A204.1 (cell line): Measurements from ENCODE around the gene TXNIP.

Source experiments
- FAIRE-seq: peaks from 2 replicates; lab custom pipeline; 2012; peaks lifted over from hg19 to GRCh38; lab: Jason Lieb, UNC

Gene TXNIP

DNA sequence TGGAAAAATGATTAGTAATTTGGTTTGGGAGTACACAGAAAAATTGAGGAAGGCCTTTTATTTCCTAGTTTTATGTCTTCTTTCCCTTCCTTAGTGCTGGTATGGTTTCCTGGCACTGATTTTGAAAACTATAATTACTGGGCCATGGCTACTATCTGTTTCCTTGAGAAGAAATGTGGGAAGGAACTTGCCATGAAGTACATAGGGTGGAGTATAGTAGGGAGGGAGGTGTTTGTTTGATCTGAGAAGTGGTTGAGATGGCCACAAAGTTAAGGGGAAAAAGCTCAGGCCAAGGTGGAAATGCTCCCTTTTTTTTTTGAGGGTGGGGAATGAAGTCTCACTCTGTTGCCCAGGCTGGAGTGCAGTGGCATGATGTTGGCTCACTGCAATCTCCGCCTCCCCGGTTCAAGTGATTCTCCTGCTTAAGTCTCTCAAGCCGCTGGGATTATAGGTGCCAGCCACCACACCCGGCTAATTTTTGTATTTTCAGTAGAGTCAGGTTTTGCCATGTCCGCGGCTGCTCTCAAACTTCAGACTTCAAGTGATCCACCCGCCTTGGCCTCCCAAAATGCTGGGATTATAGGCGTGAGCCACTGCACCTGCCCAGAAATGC is 13.9 kb upstream of the TXNIP start:
- FAIRE-seq: no peak

DNA sequence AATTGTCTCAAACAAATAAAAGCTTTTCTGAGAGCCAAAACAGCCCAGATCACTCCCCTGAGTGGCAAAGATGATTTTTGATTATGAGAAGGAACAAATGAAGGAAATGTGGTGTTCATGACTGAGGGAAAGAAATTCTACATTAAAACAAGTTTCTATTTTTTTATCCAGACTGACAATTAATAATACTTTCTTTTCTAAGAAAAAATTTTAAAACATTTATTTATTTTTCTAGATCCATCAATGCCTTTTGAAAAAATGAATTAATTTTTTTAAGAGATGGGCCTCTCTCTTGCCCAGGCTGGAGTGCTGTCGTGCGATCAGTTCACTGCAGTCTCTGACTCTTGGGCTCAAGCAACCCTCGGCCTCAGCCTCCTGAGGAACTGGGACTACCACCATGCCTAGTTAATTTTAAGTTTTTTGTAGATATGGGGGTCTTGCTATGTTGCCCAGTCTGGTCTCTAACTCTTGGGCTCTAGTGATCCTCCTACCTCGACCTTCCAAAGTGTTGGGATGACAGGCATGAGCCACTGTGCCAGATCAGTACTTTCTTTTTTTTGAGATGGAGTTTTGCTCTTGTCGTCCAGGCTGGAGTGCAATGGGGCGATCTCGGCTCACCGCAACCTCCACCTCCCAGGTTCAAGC is 11.2 kb upstream of the TXNIP start:
- no peak for FAIRE-seq

DNA sequence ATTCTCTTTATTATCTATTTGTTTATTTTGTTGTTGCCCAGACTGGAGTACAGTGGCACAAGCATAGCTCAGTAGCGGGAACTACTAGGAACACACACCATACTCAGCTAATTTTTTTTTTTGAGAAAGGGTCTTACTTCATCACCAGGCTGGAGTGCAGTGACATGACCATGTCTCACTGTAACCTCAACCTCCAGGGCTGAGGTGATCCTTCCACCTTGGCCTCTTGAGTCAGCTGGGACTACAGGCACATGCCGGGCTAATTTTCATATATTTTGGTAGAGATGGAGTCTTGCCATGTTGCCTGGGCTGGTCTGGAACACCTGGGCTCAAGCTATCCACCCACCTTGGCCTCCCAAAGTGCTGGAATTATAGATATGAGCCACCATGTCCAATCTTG is 5.3 kb upstream of the TXNIP start:
- no peak for FAIRE-seq

DNA sequence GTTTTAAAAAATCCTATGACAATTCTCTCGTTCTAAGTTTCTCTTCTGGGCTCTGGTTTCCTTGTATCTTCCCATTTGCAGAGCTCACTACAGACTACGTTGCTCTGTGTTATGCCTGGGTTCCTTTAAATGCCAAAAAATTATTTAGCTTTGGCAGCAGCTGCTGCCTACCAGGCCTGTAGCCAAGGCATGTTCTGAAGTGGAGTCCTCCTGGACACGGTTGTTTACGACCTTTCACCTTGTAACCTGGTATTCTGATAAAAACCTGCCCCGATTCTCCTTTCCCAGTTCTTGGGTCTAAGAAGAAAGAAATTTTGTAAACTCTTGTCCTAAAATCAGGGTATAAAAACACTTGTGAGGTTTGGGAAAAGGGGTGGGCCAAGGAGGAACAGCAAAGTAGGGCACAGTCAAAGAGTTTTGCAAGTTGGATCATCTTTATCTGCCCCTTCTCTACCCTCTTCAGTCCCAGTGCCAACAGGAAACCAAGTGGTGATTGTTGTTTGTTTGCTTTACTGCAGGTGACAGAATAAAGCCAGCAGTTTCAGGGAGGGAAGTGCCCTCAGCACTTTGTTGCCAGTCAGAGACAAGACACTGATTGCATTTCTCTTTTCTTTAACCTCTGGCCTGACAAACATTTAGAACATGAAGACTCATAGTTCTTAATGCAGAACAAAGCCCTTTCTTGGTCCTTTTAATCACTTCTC is 3.1 kb upstream of the TXNIP start:
- no peak for FAIRE-seq

DNA sequence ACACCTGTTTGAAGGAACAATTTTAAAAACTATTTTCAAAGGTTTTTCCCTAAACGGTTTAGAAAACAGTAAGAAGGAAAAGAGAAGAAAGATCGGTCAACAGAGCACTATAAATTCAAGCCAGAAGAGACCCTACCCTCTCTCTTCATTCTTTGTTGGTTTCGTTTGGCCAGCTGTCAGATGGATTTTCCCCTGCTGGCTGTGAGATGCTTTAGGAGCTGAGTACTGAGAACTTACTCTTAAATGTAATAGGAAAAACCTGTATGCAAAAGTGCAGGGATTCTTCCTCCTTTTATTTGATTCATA is 1.3 kb upstream of the TXNIP start:
- no peak for FAIRE-seq

DNA sequence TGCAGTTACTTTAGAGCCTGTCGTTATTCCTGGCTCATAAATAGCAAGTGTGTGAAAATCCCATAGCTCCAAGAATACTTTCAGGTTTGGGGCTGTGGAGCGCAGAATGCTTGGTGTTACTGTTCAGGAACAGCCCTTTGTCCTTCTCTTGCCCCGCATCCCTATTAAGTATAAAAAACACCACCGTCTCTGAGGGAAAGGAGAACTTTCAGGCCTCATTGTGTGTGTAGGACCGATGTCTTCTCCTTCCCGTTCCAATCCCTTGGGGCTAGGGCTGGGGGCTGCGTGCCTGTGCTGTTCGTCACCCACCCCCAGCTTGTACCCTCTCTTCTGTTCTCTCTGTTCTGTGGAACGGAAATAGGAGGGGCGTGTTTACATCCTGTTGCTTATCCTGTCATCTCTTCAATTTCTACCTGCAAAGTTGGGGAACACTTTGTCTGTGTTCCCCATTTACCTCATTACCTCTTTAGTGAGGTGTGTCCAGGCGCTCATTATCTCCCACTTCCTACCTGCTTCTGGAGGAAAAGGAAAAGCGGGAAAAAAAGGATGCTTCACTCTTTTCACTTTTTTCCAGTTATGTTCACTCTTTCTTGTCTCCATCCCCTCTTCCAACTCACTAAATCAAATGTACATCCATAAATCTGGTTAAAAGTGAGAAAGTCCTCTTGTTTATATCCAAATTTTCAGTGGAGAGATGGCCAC is 788 bp upstream of the TXNIP start:
- FAIRE-seq: no peak

DNA sequence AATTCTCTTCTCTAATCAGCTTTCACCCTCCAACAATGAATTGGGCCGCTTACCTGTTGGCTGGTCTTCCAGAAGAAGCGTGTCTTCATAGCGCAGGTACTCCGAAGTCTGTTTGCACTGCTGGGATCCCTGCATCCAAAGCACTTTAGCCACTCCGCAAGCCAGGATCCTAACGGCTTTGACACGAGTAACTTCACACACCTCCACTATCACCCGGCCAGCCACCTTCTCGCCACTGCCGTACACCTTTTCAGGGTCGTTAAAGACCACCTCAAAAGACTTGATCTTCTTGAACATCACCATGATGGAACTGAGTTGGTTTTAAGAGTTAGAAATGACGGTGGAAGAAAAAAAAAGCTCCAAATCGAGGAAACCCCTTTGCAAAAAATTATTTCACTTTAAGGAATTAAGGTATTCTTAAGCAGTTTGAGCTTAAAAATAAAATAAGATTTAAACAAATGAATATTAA is 381 bp downstream of the TXNIP start:
- no peak for FAIRE-seq

DNA sequence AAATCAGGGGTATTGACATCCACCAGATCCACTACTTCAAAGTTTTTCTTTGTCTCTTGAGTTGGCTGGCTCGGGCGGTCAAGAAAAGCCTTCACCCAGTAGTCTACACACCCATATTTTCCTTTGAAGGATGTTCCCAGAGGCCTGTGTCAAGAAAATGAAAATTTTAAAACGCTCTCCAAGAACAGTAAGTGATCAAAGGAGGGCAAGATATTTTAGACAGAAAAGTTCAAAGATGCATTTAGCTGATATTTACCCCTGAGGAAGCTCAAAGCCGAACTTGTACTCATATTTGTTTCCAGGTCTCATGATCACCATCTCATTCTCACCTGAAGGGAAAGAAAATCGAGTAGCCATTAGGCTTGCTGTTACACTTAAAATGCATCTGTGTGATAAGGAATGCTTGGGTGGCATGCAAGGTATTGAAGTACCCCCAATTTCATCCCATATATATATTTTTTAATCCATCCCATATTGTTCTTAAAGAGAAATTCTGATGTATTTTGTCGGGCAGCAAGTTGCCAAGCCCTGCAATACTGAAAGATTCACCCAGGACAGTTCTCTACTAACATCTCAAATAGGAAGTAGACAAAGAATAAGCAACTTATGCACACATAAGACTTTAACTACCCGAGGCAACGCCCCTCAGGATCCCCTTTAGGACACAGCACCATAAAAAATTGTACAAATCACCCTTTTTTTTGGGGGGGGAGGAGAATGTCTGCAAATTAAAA is 1.1 kb downstream of the TXNIP start:
- FAIRE-seq: no peak

DNA sequence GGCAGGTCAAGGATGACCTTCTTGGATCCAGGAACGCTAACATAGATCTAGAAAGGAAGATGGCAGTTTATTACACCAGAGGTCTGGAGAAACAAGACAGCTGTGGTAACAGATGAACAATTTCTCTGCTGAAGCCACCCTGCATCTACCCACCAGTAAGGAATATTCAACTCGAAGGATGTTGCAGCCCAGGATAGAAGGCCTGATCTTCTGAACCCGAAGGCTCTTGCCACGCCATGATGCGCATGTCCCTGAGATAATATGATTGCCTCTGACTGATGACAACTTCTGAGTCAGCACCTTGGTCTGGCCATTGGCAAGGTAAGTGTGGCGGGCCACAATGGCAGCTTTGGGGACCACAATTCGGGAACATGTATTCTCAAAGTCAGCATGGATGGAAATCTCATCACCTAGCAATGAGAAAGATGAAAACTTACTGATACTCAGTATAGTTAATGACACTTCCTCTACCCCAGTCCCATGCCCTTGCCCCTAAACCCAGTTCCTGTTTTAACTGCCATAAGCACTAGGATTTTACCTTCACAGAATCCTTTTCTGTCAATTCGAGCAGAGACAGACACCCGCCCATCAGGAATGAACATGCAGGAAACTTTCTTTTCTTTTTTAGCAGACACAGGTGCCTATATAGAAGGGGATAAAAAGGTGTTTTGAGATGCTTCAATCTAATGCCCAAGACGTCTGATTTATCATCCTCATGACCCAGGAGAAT is 1.8 kb downstream of the TXNIP start:
- FAIRE-seq: no peak

DNA sequence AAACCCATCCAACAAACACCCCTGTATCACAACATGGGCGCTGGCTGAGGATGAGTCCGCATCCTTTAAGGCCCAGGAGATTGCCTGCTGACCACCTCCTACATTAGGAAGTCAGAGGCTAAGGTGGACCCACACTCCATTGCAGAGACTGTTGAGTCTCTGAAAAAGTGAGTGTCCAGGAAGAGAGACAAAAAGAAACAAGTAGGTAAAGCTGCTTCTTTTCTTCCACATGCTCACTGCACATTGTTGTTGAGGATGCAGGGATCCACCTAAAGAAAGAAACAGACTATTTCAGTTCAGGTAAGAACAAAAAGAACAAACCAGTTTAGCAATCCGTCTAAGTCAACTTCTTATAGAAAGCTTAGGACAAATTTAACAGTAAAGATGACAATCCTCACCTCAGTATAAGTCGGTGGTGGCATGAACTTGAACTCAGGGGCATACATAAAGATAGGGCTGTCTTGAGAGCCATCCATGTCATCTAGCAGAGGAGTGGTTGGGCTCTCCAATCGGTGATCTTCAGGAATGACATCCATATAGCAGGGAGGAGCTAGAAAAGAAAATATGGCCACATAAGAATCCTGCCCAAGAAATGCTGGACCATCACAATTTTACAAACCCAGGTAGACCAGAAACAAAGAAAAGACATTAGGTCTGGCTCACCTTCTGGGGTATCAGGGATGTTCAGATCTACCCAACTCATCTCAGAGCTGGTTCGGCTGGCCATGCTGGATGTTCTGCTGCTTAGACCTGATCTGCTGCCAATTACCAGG is 2.6 kb downstream of the TXNIP start:
- no peak for FAIRE-seq

DNA sequence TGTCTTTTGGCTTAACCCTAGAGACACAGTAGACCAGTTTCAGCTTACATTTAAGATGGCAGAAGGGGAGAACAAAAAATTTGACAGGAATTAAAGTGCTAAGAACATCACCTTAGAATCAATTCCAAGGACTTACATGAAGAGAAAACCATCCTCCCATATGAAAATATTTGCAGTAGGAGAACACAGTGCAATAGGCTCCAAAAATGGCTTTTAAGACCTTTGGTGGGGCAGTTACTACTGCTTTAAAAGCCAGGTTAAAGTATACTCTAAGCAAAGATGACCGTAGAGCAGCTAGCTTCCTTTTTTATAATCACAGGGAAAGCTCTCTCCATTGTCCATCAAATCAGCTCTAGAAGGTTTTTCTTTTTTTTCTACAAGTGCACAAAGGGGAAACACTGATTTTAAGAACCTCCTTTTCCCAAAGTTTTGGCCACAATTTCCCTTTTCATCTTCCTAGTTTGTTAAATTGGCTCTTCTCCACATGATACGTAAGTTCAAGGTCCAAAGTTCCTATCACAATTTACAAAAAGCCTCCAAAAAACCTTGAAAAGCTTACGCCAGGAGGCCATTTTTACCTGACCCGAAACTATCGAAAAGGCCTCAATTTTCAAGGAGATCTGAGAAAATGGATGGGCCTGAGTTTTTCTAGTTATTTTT is 3.3 kb downstream of the TXNIP start:
- FAIRE-seq: no peak

DNA sequence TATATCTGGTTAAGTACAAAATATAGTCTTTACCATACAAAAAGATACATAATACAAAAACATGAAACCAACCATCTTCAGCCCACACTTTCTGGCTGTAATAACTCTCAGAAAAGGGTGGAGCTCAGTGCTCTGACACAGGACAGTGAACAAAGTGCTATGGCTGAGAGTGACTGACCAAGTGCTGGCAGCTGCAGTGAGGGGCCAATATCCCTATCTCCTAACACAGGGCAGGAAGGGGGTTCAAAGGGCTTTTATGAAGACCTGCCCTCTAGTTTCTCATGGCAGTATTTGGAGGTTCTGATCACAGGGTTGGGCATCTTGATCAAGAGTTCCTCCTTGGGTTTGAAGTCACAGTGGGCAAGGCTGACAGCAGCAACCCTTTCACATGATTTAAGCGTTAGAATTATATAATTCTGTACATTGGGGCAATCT is 3.9 kb downstream of the TXNIP start:
- no peak for FAIRE-seq

DNA sequence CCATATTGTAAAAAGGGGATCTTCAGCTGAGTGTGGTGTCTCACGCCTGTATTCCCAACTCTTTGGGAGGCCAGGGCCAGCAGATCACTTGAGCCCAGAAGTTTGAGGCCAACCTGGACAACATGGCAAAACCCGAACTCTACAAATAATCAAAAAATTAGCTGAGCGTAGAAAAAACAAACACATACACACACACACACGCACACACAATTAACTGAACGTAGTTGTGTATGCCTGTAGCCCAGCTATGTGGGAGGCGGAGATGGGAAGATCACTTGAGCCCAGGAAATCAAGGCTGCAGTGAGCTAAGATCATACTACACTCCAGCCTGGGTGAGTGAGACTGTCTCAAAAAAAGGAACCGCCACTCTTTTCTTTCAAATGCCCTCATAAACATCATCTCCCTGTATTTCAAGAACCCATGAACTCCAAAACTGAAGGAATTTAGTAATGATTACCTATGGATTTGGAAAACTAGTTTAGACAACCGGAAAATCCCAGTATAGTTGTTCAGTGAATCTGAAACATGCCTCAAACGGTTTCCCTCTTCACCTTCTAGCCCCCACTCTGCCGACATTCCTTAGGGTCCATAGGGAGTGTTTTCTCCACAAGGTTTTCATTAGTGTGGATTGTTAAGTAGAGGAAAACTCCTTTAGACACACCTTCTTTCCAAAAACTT is 4.5 kb downstream of the TXNIP start:
- no peak for FAIRE-seq

DNA sequence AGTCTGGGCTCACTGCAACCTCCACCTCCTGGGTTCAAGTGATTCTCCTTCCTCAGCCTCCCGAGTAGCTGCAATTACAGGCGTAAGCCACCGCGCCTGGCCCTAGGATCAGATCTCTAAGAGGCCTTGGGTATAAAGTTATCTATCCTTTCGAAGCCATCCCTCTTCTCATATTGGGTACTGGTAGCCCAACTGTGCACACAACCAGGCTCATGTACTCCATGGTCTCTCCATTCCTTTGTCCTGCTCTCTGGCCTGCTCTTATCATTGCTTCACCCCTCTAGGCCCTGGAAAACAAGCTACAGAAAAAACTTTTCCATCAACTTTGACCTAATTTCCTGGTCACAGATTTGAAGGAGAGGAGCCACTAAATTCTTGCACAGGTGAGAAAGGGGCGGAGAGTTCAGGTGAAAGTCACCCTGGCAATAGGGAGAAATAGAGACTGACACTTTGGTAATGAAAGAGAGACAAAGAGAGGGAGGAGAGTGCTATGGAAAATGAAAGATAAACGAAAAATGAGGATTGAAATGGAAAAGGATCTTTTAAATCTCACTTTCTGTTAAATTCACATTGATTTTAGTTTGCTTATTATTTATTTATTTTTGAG is 6.0 kb downstream of the TXNIP start:
- no peak for FAIRE-seq

DNA sequence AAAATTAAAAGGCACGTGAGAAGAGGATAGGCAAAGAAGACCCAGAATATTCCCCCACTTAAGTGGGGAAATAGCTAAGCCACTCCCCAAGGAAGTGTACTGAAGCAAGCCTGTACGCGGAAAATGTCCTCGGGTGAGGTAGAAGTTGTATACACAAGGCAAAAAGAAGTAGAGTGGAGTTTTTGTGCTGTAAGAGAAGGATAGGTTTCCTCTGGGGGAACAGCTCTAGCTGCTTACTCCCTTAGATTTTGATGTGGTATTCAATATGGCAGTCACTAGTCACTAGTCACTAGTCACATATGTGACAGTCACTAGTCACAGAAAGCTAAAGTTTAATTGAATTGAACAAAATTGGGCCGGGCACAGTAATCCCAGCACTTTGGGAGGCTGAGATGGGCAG is 7.6 kb downstream of the TXNIP start:
- no peak for FAIRE-seq

DNA sequence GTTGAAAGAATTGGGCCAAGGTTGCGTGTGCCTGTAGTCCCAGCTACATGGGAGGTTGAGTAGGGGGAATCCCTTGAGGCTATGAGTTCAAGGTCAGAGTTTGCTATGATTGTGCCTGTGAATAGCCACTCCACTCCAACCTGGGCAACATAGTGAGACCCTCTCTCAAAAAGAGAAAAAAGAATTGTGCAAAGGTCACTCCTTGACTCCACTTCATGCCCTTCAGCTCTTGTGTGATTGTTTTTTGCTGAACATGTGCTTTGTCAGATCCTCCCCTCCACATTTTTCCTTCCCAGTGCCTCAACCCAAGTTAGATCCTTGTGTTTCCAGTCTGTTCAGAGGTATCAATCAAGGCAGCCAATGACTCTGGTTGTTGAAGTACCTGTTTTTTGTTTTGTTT is 8.5 kb downstream of the TXNIP start:
- no peak for FAIRE-seq

DNA sequence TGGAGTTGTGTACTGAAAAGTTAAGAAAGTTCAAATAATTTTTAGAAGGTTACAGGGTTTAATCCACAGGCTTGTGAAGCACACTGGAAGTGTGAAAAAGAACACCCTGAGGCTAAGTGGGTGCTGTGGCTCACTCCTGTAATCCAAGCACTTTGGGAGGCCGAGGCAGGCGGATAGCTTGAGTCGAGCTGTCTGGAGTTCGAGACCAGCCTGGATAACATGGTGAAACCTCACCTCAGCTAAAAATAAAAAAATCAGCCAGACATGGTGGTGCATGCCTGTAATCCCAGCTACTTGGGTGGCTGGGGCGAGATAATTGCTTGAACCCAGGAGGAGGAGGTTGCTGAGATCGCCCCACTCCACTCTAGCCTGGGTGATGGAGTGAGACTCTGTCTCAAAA is 9.8 kb downstream of the TXNIP start:
- FAIRE-seq: no peak

DNA sequence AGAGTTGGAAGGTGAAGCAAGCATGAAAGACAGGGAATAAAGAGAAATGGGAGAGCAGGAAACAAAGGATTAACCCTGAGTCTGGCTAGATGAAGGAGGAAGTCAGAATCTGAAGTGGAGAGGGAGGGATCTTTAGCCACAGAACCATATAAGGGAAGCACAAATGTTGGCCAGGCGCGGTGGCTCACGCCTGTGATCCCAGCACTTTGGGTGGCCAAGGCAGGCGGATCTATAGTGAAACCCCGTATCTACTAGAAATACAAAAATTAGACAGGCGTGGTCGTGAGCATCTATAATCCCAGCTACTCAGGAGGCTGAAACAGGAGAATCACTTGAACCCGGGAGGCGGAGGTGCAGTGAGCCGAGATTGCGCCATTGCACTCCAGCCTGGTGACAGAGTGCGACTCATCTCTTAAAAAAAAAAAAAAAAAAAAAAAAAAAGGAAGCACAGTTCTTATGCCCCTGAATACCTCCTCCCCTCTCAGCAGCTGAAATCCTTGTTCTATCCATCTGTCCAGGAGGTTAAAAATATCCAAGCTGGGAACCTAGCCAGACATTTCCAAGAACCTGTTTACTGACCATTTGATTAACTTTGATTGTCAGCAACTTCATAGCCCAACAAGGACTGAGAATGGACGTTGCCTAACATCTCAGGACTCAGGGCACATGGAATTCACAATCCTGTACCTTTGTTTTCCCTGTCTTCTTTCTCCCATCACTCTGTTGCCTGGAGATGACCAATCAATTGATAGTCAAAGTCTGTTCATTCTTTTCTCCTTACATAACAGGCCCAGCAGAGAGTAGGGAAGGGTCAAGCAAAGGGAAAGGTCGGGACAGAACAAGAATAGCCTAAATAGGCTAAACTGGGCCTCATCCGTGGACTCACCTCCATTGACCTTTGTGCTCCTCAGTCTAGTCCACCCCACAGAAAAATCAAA is 10.6 kb downstream of the TXNIP start:
- FAIRE-seq: no peak
